Adrenal gland (tissue), 5 donors: ENCODE measurements around the gene SLC4A7.

Experiments used
- CTCF ChIP-seq, 6 experiments: fragments of 450-650 bp in 4 of 6; fragments of 200-600 bp in 2 of 6; sonication (generic) in 1 of 6; IDR thresholded peaks; 1 replicate in 5 of 6; 2 replicates in 1 of 6; pipeline versions ENCODE4 v1.5.1 to v1.8.0; 2016 to 2021; ENCODE audit warnings: antibody characterized with exemption in 6 of 6, mild to moderate bottlenecking in 2 of 6, moderate library complexity in 1 of 6
- POLR2A ChIP-seq, 2 donors: fragments of 450-650 bp; IDR thresholded peaks; one replicate each; pipeline ENCODE4 v1.6.1; 2017; ENCODE audit warnings: antibody characterized with exemption in 2 of 2, mild to moderate bottlenecking in 2 of 2, moderate library complexity in 1 of 2
- donor health status: DM: no; HTN: no; CAD: no.

DNA sequence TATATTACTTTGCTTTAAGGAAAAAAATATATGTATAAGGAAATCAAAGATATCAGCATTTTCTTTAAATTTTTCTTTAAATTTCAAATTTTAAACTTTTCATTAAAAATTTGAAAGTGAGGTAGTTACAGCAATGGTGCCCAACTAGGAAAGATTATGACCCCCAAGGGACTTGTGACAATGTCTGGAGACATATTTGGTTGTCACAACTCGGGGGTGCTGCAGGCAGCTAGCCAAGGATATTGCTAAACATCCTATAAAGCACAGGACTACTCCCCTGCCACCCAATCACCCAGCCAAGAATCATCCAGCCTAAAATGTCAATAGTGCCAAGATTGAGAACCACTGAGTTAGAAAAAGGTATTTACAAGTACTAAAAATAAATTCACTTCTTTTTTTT, 57.3 kb downstream of the SLC4A7 start:
- TF ChIP-seq CTCF (IDR thresholded peaks at IDR 0.05) (no peak), POLR2A (IDR thresholded peaks at IDR 0.05) (no peak)
